Measurements from ENCODE around the gene FAM193B.

FAM193B gene

GRCh38 chr5:177554474-177555111 is at the start of gene FAM193B:
Gene FAM193B (minus strand): TSS chr5:177554563. CDS start chr5:177554458, 105 bp downstream.
- peak; percentile 88 for DNase-seq (ENCODE audit: low read depth, low spot score)

GRCh38 chr5:177604116-177604521 is 49.8 kb upstream of the FAM193B start:
- no peak for DNase-seq (ENCODE audit: low read depth, low spot score)

GRCh38 chr5:177603631-177604030 is 49.3 kb upstream of the FAM193B start:
- DNase-seq (ENCODE audit: low read depth, low spot score) = no peak

GRCh38 chr5:177602458-177602830 is 48.1 kb upstream of the FAM193B start:
- DNase-seq (ENCODE audit: low read depth, low spot score) = no peak

GRCh38 chr5:177601577-177602457 is 47.5 kb upstream of the FAM193B start:
- DNase-seq (ENCODE audit: low read depth, low spot score) = no peak

- DNase-seq (ENCODE audit: low read depth, low spot score) = no peak
Observed at GRCh38 chr5:177601126-177601525, 46.8 kb upstream of the FAM193B start.

GRCh38 chr5:177600508-177601018 is 46.2 kb upstream of the FAM193B start:
- no peak for DNase-seq (ENCODE audit: low read depth, low spot score)

GRCh38 chr5:177599731-177600507 is 45.6 kb upstream of the FAM193B start, which contains the start of gene B4GALT7:
Gene B4GALT7 (plus strand): TSS chr5:177600132. CDS start chr5:177600211, 79 bp downstream.
- peak; percentile 61 for DNase-seq (ENCODE audit: low read depth, low spot score)

GRCh38 chr5:177598477-177598876 is 44.1 kb upstream of the FAM193B start:
- no peak for DNase-seq (ENCODE audit: low read depth, low spot score)

GRCh38 chr5:177596775-177597238 is 42.4 kb upstream of the FAM193B start:
- DNase-seq (ENCODE audit: low read depth, low spot score) = no peak

- DNase-seq (ENCODE audit: low read depth, low spot score) = no peak
Observed at GRCh38 chr5:177595991-177596774, 41.8 kb upstream of the FAM193B start.

- DNase-seq (ENCODE audit: low read depth, low spot score) = no peak
Observed at GRCh38 chr5:177595026-177595585, 40.7 kb upstream of the FAM193B start.

GRCh38 chr5:177594071-177594470 is 39.7 kb upstream of the FAM193B start:
- no peak for DNase-seq (ENCODE audit: low read depth, low spot score)

GRCh38 chr5:177593511-177593910 is 39.1 kb upstream of the FAM193B start:
- DNase-seq (ENCODE audit: low read depth, low spot score) = no peak

- DNase-seq (ENCODE audit: low read depth, low spot score) = no peak
Observed at GRCh38 chr5:177592905-177593304, 38.5 kb upstream of the FAM193B start.

GRCh38 chr5:177592010-177592834 is 37.9 kb upstream of the FAM193B start, which contains the start of gene TMED9:
Gene TMED9 (plus strand): TSS chr5:177592203. CDS start chr5:177592215, 12 bp downstream.
- DNase-seq (ENCODE audit: low read depth, low spot score) = peak; percentile 77

- no peak for DNase-seq (ENCODE audit: low read depth, low spot score)
Observed at GRCh38 chr5:177591690-177592009, 37.3 kb upstream of the FAM193B start.

- DNase-seq (ENCODE audit: low read depth, low spot score) = no peak
Observed at GRCh38 chr5:177590406-177590805, 36.0 kb upstream of the FAM193B start.

- DNase-seq (ENCODE audit: low read depth, low spot score) = no peak
Observed at GRCh38 chr5:177588413-177588909, 34.1 kb upstream of the FAM193B start.

- no peak for DNase-seq (ENCODE audit: low read depth, low spot score)
Observed at GRCh38 chr5:177578316-177578715, 24.0 kb upstream of the FAM193B start.
